HG02840 (cell line): ENCODE data around the gene CCT4.
"Not testable (repeated sequence)": the region's sequence is repeated elsewhere in the genome, so short reads cannot be mapped to it uniquely, and the experiment has no call there.

Experiments used
- ATAC-seq: cut with Tn5 transposase; IDR thresholded peaks from one replicate; pipeline ENCODE4 v1.9.1; 2021; ENCODE audit warnings: mild to moderate bottlenecking, moderate library complexity, moderate number of reproducible peaks; ENCODE audit not compliant: unreplicated experiment, low FRiP score

CCT4 gene

GRCh38 chr2:61885896-61886603 is 2.4 kb downstream of the CCT4 start:
- ATAC-seq = no peak

DNA sequence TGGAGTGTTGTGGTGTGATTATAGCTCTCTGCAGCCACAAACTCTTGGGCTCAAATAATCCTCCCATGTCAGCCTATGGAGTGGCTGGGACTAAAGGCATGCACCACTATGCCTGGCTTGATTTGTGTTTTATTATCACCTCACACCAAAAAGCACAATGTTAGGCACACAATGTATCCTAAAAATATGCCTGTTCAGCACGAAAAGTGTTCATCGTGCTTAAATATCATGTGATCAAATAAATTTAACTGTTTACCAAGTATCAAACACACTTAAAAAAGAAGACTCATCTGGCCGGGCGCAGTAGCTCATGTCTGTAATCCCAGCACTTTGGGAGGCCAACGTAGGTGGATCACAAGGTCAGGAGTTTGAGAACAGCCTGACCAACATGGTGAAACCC is 5.6 kb downstream of the CCT4 start:
- no peak for ATAC-seq

DNA sequence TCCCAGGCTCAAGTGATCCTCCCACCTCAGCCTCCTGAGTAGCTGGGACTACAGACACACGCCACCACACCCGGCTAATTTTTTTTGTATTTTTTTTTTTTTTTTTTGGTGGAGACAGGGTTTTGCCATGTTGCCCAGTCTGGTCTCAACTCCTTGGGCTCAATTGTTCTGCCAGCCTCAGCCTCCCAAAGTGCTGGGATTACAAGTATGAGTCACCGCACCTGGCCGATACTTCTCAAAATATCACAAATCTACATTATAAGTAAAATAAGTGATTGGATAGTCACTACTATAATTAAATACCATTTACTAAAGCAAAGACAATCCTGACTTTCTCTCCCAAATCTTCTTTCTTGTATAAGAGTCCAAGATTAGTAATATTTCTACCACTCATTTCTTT is 9.1 kb downstream of the CCT4 start:
- ATAC-seq = not testable (repeated sequence)

DNA sequence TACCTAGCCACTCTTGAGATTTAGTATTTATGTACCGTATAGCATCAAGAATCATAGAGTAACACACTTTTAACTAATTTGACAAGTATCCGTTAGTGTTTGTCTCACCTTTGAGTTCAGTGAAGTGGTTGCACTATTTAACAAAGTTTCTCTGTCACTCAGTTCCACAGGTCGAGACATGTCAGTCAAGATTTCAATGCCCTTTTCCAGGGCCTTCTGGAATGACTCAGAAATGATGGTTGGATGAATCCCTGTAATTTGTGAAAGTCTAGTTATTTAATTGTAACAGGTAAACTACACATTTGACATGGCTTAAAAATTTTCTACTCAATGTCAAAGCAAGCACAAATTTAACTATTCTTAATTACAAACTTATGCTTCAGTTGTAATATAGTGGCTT is 9.7 kb downstream of the CCT4 start:
- no peak for ATAC-seq

GRCh38 chr2:61877571-61878245 is 10.7 kb downstream of the CCT4 start:
- no peak for ATAC-seq

DNA sequence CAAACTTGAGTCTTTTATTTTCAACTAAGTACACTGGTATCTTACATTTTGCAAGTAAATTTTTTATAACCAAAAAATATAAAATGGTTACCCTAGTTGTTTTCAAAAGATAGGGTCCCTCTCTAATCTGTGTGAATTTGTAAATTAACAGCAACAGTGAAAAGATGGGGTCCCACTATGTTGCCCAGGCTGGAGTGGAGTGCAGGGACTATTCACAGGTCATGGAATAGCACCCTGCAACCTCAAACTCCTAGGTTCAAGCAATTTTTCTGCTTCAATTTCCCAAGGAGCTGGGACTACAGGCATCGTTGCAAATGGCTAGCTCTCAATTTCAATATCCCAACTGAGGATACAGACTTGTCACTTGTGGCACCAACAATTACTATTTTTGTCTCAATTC is 12.1 kb downstream of the CCT4 start:
- ATAC-seq = no peak

DNA sequence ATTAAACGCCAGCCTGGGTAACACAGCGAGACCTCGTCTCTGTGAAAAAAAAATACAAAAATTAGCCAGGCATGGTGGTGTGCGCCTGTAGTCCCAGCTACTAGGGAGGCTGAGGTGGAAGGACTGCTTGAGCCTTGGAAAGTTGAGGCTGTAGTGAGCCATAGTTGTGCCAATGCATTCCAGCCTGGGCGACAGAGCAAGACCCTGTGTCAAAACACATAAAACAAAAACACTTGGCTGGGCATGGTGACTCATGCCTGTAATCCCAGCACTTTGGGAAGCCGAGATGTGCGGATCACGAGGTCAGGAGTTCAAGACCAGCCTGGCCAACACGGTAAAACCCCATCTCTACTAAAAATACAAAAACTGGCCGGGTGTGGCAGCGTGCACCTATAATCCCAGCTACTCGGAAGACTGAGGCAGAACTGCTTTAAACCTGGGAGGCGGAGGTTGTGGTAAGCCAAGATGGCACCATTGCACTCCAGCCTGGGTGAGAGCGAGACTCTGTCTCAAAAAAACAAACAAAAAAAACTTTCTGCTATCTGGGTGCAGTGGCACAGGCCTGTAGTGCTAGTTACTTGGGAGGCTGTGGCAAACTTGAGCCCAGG is 21.9 kb downstream of the CCT4 start:
- not testable (repeated sequence) for ATAC-seq

DNA sequence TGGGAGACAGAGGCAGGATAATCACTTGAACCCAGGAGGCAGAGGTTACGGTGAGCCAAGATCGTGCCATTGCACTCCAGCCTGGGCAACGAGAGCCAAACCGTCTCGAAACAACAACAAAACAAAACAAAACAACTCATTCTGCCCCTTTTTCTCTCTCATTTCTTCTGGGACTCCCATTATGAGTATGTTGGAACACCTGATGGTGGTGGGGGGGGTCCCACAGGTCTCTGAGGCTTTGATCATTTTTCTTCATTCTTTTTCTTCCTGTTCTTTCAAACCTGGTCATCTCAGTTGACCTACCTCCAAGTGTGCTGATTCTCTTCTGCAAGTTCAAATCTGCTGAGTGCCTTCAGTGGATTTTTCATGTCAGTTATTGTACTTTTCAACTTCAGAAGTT is 26.4 kb downstream of the CCT4 start:
- no peak for ATAC-seq

GRCh38 chr2:61857224-61857623 is 31.2 kb downstream of the CCT4 start:
- no peak for ATAC-seq

DNA sequence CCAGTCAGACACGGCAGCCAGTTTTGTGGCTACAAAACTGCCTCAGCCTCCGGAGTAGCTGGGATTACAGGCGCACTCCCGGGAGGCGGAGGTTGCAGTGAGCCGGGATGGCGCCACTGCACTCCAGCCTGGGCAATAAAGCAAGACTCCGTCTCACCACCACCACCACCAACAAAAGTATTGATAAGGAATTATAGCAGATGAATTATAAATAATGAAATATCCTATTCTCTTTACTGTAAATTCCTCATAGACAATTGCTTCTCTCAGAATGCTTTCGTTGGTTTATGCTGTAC is 33.2 kb downstream of the CCT4 start:
- no peak for ATAC-seq

GRCh38 chr2:61854564-61855317 is 33.7 kb downstream of the CCT4 start:
- ATAC-seq = peak; percentile 94

GRCh38 chr2:61853847-61854563 is 34.5 kb downstream of the CCT4 start, which contains the start of gene FAM161A:
Gene FAM161A, minus strand, starts transcription at chr2:61854060. Its CDS starts 19 bp downstream, at chr2:61854041.
- ATAC-seq = peak; percentile 76

GRCh38 chr2:61853086-61853846 is 35.2 kb downstream of the CCT4 start:
- peak; percentile 48 for ATAC-seq

- ATAC-seq = not testable (repeated sequence)
These were observed 37.2 kb downstream of the CCT4 start for GRCh38 chr2:61851270-61851669.

DNA sequence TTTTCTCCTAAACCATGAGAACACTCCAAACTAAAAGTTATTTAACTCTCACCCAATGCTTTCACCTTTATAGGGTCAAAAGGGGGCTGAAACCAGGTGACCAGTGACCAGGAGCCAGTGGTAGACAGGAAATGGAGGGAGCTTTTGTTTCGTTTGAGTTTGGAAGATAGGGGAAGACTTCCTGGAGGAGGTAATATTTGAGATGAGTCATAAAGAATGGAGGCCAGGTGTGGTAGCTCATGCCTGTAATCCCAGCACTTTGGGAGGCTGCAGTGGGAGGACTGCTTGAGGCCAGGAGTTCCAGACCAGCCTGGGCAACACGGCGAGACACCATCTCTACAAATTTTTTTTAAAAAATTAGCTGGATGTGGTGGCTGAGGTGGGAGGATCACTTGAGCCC is 43.1 kb downstream of the CCT4 start:
- no peak for ATAC-seq

DNA sequence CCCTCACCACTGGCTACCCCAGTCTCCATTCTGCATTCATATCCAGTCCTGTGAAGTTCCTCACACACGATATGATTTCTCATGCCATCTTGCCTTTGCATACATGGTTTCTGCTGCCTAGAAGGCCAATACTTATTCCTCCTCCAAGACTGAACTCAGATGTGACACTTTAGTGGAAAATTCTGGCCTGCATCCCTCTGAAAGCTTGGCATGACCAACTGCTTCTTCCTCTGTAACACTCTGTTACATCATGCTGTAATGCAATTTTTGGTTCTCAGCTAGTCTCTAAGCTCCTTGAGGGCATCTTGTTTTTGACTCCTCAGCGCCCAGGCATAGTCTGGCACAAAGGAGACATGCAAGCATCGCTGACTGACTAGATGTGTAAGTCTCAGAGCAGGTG is 47.2 kb downstream of the CCT4 start:
- no peak for ATAC-seq

DNA sequence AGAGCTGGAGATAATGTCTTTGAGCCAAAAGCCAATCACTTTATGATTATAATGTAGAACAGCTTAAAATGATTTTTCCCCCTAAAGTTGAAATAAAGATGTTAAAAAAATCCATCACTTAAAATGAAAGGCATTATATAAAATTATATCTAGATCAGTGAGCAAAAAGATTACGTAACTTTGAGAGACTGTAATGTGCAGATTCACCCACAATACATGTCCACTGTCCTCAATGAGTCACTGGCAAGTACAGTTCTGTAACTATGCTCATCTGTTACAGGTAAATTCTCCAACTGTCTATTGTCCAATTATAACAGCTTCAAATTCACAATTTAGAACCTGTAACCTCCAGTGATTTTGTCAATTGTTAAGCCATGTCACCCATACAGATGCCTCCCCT is 53.6 kb downstream of the CCT4 start:
- no peak for ATAC-seq

- ATAC-seq = no peak
These were observed 54.5 kb downstream of the CCT4 start for GRCh38 chr2:61833971-61834370.

- no peak for ATAC-seq
These were observed 56.1 kb downstream of the CCT4 start for GRCh38 chr2:61832183-61832841.
